Fibroblast of lung (primary cell): ENCODE results near the gene EBF3. TPM values are rescaled to one million over a fixed set of nuclear protein-coding genes. Genes with fewer than 3 reads are reported as not detected.

ENCODE experiments used
- DNase-seq, 2 donors: peaks; one replicate each; pipeline versions ENCODE4 v3.0.0 to v3.0.0-alpha.2; 2010; ENCODE audit warnings: low read depth in 2 of 2
- H2AFZ ChIP-seq: 2 replicates; pipeline ENCODE4 v1.5.1; 2012; ENCODE audit warnings: low read length, control low read depth, inconsistent platforms
- H3K27ac ChIP-seq: 2 replicates; pipeline ENCODE4 v1.5.1; 2011; ENCODE audit warnings: low read length, control low read depth; ENCODE audit not compliant: insufficient read depth
- H3K27me3 ChIP-seq: 2 replicates; pipeline ENCODE4 v1.5.1; 2011; ENCODE audit warnings: mild to moderate bottlenecking, low read length; ENCODE audit not compliant: control insufficient read depth, insufficient read depth
- H3K36me3 ChIP-seq: 2 replicates; pipeline ENCODE4 v1.5.1; 2011; ENCODE audit warnings: low read length; ENCODE audit not compliant: control insufficient read depth, insufficient read depth
- H3K4me1 ChIP-seq: 2 replicates; pipeline ENCODE4 v1.5.1; 2011; ENCODE audit warnings: low read length; ENCODE audit not compliant: control insufficient read depth, insufficient read depth; ENCODE audit errors: extremely low read depth
- H3K4me2 ChIP-seq: 2 replicates; pipeline ENCODE4 v1.5.1; 2011; ENCODE audit warnings: low read length, control low read depth; ENCODE audit not compliant: insufficient read depth; ENCODE audit errors: extremely low read depth
- H3K4me3 ChIP-seq, 4 experiments: fragments of 200-600 bp in 1 of 4; sonication (generic) in 1 of 4; replicated peaks in 1 of 4; 2 replicates each; pipeline ENCODE4 v1.5.1; 2011 to 2016; ENCODE audit warnings: low read length in 4 of 4, low read depth in 3 of 4, mild to moderate bottlenecking in 3 of 4, control low read depth in 2 of 4, inconsistent platforms in 1 of 4, mixed read lengths in 1 of 4; ENCODE audit not compliant: insufficient read depth in 1 of 4; ENCODE audit errors: control extremely low read depth in 1 of 4
- H3K79me2 ChIP-seq: 2 replicates; pipeline ENCODE4 v1.5.1; 2012; ENCODE audit warnings: mild to moderate bottlenecking, low read length, inconsistent platforms; ENCODE audit not compliant: control insufficient read depth, insufficient read depth
- H3K9ac ChIP-seq: 2 replicates; pipeline ENCODE4 v1.5.1; 2011; ENCODE audit warnings: mild to moderate bottlenecking, low read length, control low read depth; ENCODE audit not compliant: insufficient read depth
- H3K9me3 ChIP-seq: 2 replicates; pipeline ENCODE4 v1.5.1; 2012; ENCODE audit warnings: low read depth, low read length; ENCODE audit not compliant: control insufficient read depth, insufficient read depth
- H4K20me1 ChIP-seq: 2 replicates; pipeline ENCODE4 v1.5.1; 2011; ENCODE audit warnings: low read length; ENCODE audit not compliant: control insufficient read depth, insufficient read depth; ENCODE audit errors: extremely low read depth
- EZH2 ChIP-seq: IDR thresholded peaks from 2 replicates; pipeline ENCODE4 v1.5.1; 2012; ENCODE audit warnings: low read length, control low read depth, mild to moderate bottlenecking; ENCODE audit errors: missing control alignments
- polyA plus RNA-seq, 2 donors: library from polyadenylated mRNA; depleted of rRNA in 1 of 2; stranded (reverse) in 1 of 2; unstranded in 1 of 2; fragments of >200 nt; gene quantifications; 2 replicates each; pipeline ENCODE4 v1.2.1, GENCODE V29; 2011 to 2012; ENCODE audit warnings: missing spikeins in 1 of 2
- total RNA-seq: library from RNA; depleted of rRNA; stranded (reverse); fragments of >200 nt; gene quantifications from 2 replicates; pipeline ENCODE4 v1.2.1, GENCODE V29; 2014
- TF ChIP-seq, protein P1 (sequence below), 2 donors: IDR thresholded peaks in 1 of 2; conservative IDR thresholded peaks in 1 of 2; 1 replicate in 1 of 2; 2 replicates in 1 of 2; pipeline ENCODE4 v1.5.1; 2011 to 2012; ENCODE audit warnings: low read length in 2 of 2, control low read depth in 1 of 2, inconsistent platforms in 1 of 2, low read depth in 1 of 2, mild to moderate bottlenecking in 1 of 2

Gene EBF3
- total and polyA plus RNA-seq, 2 donors (not counting 1 experiment from before 2014, with no cell fraction given), result 0.12 to 0.17 TPM

DNA sequence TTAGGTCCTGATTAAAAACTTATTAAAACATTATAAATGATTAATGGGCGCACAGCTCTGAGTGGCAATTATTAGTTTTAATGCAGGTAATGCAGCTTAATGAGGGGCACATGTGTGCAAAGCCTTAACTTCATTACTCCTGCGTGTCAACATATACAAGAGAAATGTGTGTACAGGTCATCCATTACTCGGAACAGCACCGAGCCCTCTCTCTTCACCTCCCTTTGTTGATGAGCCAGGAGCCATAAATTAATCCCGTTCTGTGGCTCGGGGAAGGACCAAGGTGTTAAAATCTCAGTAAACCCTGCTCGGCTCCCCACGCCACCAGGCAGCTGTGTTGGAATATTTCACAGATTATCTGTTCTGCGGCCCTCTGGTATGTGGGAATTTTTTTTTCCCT, 77.8 kb downstream of the EBF3 start:
- no peak overlapping the region for H3K27ac ChIP-seq
- H3K79me2 ChIP-seq, result no peaks in the 10 kb centered on the region
- no peak overlapping the region for H2AFZ ChIP-seq
- no peak for TF ChIP-seq EZH2
- TF ChIP-seq, protein P1, sequence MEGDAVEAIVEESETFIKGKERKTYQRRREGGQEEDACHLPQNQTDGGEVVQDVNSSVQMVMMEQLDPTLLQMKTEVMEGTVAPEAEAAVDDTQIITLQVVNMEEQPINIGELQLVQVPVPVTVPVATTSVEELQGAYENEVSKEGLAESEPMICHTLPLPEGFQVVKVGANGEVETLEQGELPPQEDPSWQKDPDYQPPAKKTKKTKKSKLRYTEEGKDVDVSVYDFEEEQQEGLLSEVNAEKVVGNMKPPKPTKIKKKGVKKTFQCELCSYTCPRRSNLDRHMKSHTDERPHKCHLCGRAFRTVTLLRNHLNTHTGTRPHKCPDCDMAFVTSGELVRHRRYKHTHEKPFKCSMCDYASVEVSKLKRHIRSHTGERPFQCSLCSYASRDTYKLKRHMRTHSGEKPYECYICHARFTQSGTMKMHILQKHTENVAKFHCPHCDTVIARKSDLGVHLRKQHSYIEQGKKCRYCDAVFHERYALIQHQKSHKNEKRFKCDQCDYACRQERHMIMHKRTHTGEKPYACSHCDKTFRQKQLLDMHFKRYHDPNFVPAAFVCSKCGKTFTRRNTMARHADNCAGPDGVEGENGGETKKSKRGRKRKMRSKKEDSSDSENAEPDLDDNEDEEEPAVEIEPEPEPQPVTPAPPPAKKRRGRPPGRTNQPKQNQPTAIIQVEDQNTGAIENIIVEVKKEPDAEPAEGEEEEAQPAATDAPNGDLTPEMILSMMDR (conservative IDR thresholded peaks at IDR 0.05 in 1 of 2, IDR thresholded peaks at IDR 0.05 in 1 of 2; ENCODE audit: low read depth in 1 of 2, low read length in 2 of 2), result no peak
- no peak for DNase-seq
- H3K27me3 ChIP-seq, result no peaks in the 10 kb centered on the region
- no peaks in the 10 kb centered on the region for H3K9me3 ChIP-seq
- H3K4me3 ChIP-seq, result no peak overlapping the region
- no peaks in the 10 kb centered on the region for H3K4me1 ChIP-seq
- no peak overlapping the region for H3K4me2 ChIP-seq
- H3K36me3 ChIP-seq, result no peaks in the 10 kb centered on the region
- no peak overlapping the region for H3K9ac ChIP-seq
- H4K20me1 ChIP-seq, result no peaks in the 10 kb centered on the region

DNA sequence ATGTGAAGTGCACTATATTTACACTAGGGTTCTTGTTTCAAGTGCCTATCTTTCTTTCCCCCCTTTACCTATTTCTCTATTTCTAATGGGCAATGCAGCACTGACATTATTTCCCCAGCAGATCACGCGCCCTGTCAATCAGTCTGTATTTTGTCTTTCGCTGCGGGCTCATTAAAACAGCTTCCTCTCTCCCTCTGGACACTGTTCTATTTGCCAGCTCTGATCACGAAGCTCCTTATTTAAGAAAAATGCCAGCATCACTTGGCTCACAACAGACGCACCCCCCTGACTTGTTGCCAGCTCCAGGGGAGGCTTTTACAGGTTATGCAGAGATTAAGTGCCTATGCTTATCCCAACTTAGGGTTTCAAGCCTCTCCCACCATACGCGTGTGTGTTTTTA, 78.5 kb downstream of the EBF3 start:
- no peaks in the 10 kb centered on the region for H3K9me3 ChIP-seq
- H2AFZ ChIP-seq, result no peak overlapping the region
- DNase-seq, result no peak
- H3K4me3 ChIP-seq, result no peak overlapping the region
- no peaks in the 10 kb centered on the region for H4K20me1 ChIP-seq
- no peaks in the 10 kb centered on the region for H3K36me3 ChIP-seq
- H3K4me1 ChIP-seq, result no peaks in the 10 kb centered on the region
- no peak overlapping the region for H3K9ac ChIP-seq
- no peaks in the 10 kb centered on the region for H3K27me3 ChIP-seq
- no peak overlapping the region for H3K27ac ChIP-seq
- H3K79me2 ChIP-seq, result no peaks in the 10 kb centered on the region
- TF ChIP-seq, protein P1 (conservative IDR thresholded peaks at IDR 0.05 in 1 of 2, IDR thresholded peaks at IDR 0.05 in 1 of 2; ENCODE audit: low read depth in 1 of 2, low read length in 2 of 2), result no peak
- no peak for TF ChIP-seq EZH2
- H3K4me2 ChIP-seq, result no peak overlapping the region

DNA sequence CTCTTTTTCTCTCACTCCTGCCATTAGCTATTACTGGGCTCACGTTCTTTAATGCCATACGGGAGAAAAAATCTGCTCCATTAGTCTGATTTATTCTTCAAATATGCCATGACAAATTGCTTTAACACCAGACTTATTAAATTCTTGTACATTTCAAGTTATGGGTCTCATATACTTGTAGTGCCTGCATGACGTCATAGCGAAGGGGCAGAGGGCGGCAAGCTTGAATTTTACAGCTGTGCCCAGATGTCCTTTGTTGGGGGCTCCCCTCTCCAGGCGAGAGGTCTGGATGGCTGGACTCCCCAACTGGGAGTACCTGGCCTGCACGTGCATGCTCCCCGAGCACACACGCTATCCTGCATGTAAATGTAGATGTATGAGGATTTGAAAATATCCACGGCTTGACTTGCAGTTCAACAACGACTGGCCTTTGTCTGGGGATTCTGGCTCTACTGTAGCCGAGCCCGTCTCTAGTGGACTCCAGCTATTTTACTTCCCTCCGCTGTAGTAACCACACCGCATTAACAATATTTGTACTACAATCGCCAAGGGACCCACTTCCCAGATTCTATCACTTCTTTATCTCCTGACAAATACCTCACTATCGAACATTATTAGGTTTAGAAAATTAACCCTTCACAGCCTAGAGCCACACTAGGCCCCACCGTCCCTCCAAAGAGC, 79.5 kb downstream of the EBF3 start:
- TF ChIP-seq EZH2, result no peak
- TF ChIP-seq, protein P1 (conservative IDR thresholded peaks at IDR 0.05 in 1 of 2, IDR thresholded peaks at IDR 0.05 in 1 of 2; ENCODE audit: low read depth in 1 of 2, low read length in 2 of 2), result no peak
- H3K79me2 ChIP-seq, result no peaks in the 10 kb centered on the region
- no peaks in the 10 kb centered on the region for H3K36me3 ChIP-seq
- DNase-seq, result no peak
- H2AFZ ChIP-seq, result no peak overlapping the region
- H3K4me1 ChIP-seq, result no peaks in the 10 kb centered on the region
- no peak overlapping the region for H3K27ac ChIP-seq
- H3K4me2 ChIP-seq, result no peak overlapping the region
- H3K9me3 ChIP-seq, result no peaks in the 10 kb centered on the region
- no peaks in the 10 kb centered on the region for H4K20me1 ChIP-seq
- no peak overlapping the region for H3K9ac ChIP-seq
- H3K4me3 ChIP-seq, result no peak overlapping the region
- no peaks in the 10 kb centered on the region for H3K27me3 ChIP-seq
